Measurements from ENCODE around the gene ALDOA. TPM values are rescaled to one million over a fixed set of nuclear protein-coding genes. Genes with fewer than 3 reads are reported as not detected.

The ALDOA gene
- total RNA-seq, 4 donors from 2014 or later, result 752 to 2,025 (median 1,174) TPM

GRCh38 chr16:30052671-30053372 is 12.7 kb upstream of the ALDOA start:
- H3K4me1 ChIP-seq, result peaks cover 15 to 23% of the 10 kb centered on the region in 2 donors
- peak overlapping the region; percentile 11 to 58 (median 41) for H3K4me3 ChIP-seq (replicated peaks in 1 of 3)
- H3K9me3 ChIP-seq, result no peaks in the 10 kb centered on the region
- no peaks in the 10 kb centered on the region for H3K36me3 ChIP-seq
- H3K27me3 ChIP-seq, result no peaks in the 10 kb centered on the region
- peak; percentile 89 to 93 for DNase-seq
- WGBS, 2 donors, result 6 to 9% methylated on average over 31 to 49 of the region's 58 CpGs
- peak overlapping the region in 1 of 3 donors; percentile 43 for H3K27ac ChIP-seq
- TF ChIP-seq CTCF (IDR thresholded peaks at IDR 0.05) (no peak), POLR2A (IDR thresholded peaks at IDR 0.05) (no peak)
- intact Hi-C loops (cut with DNase I), result no loop called here

GRCh38 chr16:30053376-30054015 is 12.1 kb upstream of the ALDOA start:
- no peaks in the 10 kb centered on the region for H3K36me3 ChIP-seq
- 5 to 7% methylated on average over 18 to 19 of the region's 19 CpGs for WGBS, 2 donors
- TF ChIP-seq CTCF (IDR thresholded peaks at IDR 0.05), result no peak
- no peak for TF ChIP-seq POLR2A (IDR thresholded peaks at IDR 0.05)
- intact Hi-C loops (cut with DNase I), result no loop called here
- peaks cover 15 to 29% of the 10 kb centered on the region in 2 donors for H3K4me1 ChIP-seq
- no peak for DNase-seq
- peak overlapping the region in 1 of 3 donors; percentile 43 for H3K27ac ChIP-seq
- no peaks in the 10 kb centered on the region for H3K27me3 ChIP-seq
- no peaks in the 10 kb centered on the region for H3K9me3 ChIP-seq
- H3K4me3 ChIP-seq (replicated peaks in 1 of 3), result peak overlapping the region; percentile 11 to 58 (median 41)

- Histone ChIP-seq H3K27me3 (no peaks in the 10 kb centered on the region), H3K4me1 (peaks cover 15 to 29% of the 10 kb centered on the region in 2 donors), H3K9me3 (no peaks in the 10 kb centered on the region), H3K4me3 (replicated peaks in 1 of 3) (no peak overlapping the region), H3K27ac (no peak overlapping the region), H3K36me3 (no peaks in the 10 kb centered on the region)
- DNase-seq, result no peak
- WGBS, 2 donors, result 81 to 89% methylated on average over 8 of the region's 8 CpGs
- intact Hi-C loops (cut with DNase I), result no loop called here
- no peak for TF ChIP-seq POLR2A (IDR thresholded peaks at IDR 0.05)
- no peak for TF ChIP-seq CTCF (IDR thresholded peaks at IDR 0.05)
Measured at GRCh38 chr16:30054451-30054850, 11.1 kb upstream of the ALDOA start.

- Histone ChIP-seq H3K36me3 (no peaks in the 10 kb centered on the region), H3K4me3 (replicated peaks in 1 of 3) (no peak overlapping the region), H3K27ac (no peak overlapping the region), H3K27me3 (no peaks in the 10 kb centered on the region), H3K9me3 (no peaks in the 10 kb centered on the region), H3K4me1 (peaks cover 15 to 29% of the 10 kb centered on the region in 2 donors)
- DNase-seq, result peak; percentile 80 to 84
- intact Hi-C loops (cut with DNase I), result no loop called here
- WGBS, 2 donors, result 33 to 46% methylated on average over 6 to 10 of the region's 10 CpGs
- TF ChIP-seq CTCF (IDR thresholded peaks at IDR 0.05) (peak in 5 of 6 experiments; percentile 10 to 36 (median 16)), POLR2A (IDR thresholded peaks at IDR 0.05) (no peak)
Measured at GRCh38 chr16:30054959-30055553, 10.5 kb upstream of the ALDOA start.

- Histone ChIP-seq H3K27me3 (no peaks in the 10 kb centered on the region), H3K27ac (no peak overlapping the region), H3K4me1 (peaks cover 7 to 27% of the 10 kb centered on the region in 2 donors), H3K36me3 (no peaks in the 10 kb centered on the region), H3K4me3 (replicated peaks in 1 of 3) (no peak overlapping the region), H3K9me3 (no peaks in the 10 kb centered on the region)
- TF ChIP-seq POLR2A (IDR thresholded peaks at IDR 0.05), result no peak
- no peak for TF ChIP-seq CTCF (IDR thresholded peaks at IDR 0.05)
- 60 to 61% methylated on average over 4 of the region's 4 CpGs for WGBS, 2 donors
- intact Hi-C loops (cut with DNase I), result no loop called here
- no peak for DNase-seq
Measured at GRCh38 chr16:30060346-30060745, 5.2 kb upstream of the ALDOA start.

Measured in thyroid gland (tissue), 4 donors.